OCI-LY3 (cell line): Measurements from ENCODE around the gene DNAJC4.

Experiments
- CTCF ChIP-seq: fragments of 200-600, 300-600 bp; sonication (generic); IDR thresholded peaks from 2 replicates; pipeline ENCODE4 v1.5.1; 2014; ENCODE audit warnings: antibody characterized with exemption, low read length, low read depth
- EZH2phosphoT487 ChIP-seq: fragments of 200-600 bp; shearing (Covaris generic); IDR thresholded peaks from 2 replicates; pipeline ENCODE4 v1.6.1; 2018; ENCODE audit warnings: antibody characterized with exemption, mixed run types, low read depth

GRCh38 chr11:64216879-64217278, 13.5 kb upstream of the DNAJC4 start:
- TF ChIP-seq CTCF = no peak
- TF ChIP-seq EZH2phosphoT487 = no peak
